ENCODE measurements around the gene DNHD1.
"Not testable (repeated sequence)": the region's sequence is repeated elsewhere in the genome, so short reads cannot be mapped to it uniquely, and the experiment has no call there.

The DNHD1 gene

DNA sequence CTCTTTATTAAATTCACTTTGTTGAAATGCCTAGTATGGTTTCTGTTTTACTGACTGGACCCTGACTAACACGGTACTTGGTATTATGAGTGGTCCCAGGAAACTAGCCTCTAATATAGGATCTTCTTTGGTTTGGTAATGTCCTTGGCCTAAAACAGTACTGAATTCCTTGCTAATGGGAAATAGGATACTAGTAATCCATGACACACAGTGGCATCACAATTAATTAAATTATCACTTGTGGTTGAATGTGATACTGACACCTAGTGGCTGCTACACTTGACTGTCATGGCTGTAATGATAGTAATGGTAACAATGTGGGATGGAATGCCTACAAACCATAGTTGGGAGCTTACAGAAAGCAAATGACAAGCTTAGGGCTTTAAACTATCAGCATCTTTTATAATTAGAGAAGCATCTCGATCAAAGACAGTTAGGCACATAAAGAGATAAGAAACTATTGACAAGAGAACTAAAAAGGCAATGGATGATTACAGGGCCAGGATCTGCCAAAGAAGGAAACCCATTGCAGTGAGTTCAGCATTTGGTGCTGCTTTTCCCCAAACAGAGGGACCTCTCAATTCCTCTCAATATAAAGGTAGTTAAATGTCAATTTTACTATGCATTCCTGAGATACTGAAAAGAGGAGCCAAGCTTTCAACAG, 8.6 kb downstream of the DNHD1 start:
- no peak overlapping the region for H3K4me3 ChIP-seq (ENCODE audit: low read depth, low read length)
- CTCF ChIA-PET, result interaction anchor here (0.6 to 6.4 kb wide), 41 partner anchors 8 to 200 kb away, joined by 3 to 84 read pairs (median 5); partner anchors contain the start of genes ARFIP2, DNHD1, MRPL17 and TAF10
- POLR2A ChIA-PET, result interaction anchor here (0.6 to 0.7 kb wide), 2 partner anchors 127 to 271 kb away, joined by 3 read pairs; partner anchors contain the start of gene FHIP1B
- peak; percentile 36 for DNase-seq (ENCODE audit: low read depth, low spot score)
- TF ChIP-seq, protein P1, sequence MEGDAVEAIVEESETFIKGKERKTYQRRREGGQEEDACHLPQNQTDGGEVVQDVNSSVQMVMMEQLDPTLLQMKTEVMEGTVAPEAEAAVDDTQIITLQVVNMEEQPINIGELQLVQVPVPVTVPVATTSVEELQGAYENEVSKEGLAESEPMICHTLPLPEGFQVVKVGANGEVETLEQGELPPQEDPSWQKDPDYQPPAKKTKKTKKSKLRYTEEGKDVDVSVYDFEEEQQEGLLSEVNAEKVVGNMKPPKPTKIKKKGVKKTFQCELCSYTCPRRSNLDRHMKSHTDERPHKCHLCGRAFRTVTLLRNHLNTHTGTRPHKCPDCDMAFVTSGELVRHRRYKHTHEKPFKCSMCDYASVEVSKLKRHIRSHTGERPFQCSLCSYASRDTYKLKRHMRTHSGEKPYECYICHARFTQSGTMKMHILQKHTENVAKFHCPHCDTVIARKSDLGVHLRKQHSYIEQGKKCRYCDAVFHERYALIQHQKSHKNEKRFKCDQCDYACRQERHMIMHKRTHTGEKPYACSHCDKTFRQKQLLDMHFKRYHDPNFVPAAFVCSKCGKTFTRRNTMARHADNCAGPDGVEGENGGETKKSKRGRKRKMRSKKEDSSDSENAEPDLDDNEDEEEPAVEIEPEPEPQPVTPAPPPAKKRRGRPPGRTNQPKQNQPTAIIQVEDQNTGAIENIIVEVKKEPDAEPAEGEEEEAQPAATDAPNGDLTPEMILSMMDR (IDR thresholded peaks at IDR 0.05; ENCODE audit: insufficient read depth, low read length, missing control alignments), result peak; percentile 46

DNA sequence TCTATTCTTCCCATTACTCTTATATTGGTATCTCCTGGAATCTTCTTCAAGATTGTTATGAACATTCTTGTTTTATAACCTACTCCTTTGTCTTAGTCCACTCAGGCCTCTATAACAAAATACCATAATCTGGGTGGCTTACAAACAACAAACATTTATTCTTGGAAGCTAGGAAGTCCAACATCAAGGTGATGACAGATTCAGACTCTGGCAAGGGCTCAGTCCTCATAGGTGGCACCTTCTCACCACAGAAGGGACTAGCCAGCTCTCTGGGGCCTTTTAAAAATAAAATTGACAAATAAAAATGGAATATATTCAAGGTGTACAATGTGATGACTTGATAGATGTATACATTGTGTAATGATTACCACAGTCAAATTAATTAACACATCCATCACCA, 19.8 kb downstream of the DNHD1 start:
- ChIA-PET CTCF (no interaction called here), POLR2A (no interaction called here)
- no peak overlapping the region for H3K4me3 ChIP-seq (ENCODE audit: low read depth, low read length)
- DNase-seq (ENCODE audit: low read depth, low spot score), result no peak
- TF ChIP-seq, protein P1 (IDR thresholded peaks at IDR 0.05; ENCODE audit: insufficient read depth, low read length, missing control alignments), result no peak

DNA sequence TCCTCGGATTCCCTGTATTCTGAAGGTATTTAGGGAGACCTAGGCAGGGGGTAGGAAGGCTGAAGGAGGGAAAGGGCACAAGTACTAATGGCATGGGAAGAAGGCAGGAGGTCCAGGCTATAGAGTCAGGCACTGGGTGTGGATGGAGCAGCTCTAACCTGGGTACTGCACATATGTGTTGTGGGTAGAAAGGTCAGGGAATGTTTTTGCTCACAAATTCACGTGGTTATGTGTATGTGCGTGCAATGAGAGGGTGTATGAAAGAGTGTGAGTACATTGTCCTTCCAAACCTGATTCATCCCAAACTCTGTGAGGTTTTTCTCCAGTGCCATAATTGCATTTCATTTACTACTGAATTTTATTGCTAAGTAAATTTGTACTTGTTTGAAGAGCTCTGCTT, 23.2 kb downstream of the DNHD1 start:
- ChIA-PET POLR2A (no interaction called here), CTCF (interaction anchor here (0.8 to 3.5 kb wide), 7 partner anchors 11 to 186 kb away, joined by 3 to 22 read pairs (median 4); partner anchors contain the start of gene MRPL17)
- TF ChIP-seq, protein P1 (IDR thresholded peaks at IDR 0.05; ENCODE audit: insufficient read depth, low read length, missing control alignments), result no peak
- DNase-seq (ENCODE audit: low read depth, low spot score), result no peak
- H3K4me3 ChIP-seq (ENCODE audit: low read depth, low read length), result no peak overlapping the region

GRCh38 chr11:6521946-6522345, 24.9 kb downstream of the DNHD1 start:
- CTCF ChIA-PET, result interaction anchor here (1.2 to 3.1 kb wide), 3 partner anchors 9 to 184 kb away, joined by 3 to 10 read pairs (median 7); no protein-coding TSS in a partner anchor
- POLR2A ChIA-PET; DNase-seq (ENCODE audit: low read depth, low spot score); H3K4me3 ChIP-seq (ENCODE audit: low read depth, low read length): not testable (repeated sequence)

- CTCF ChIA-PET, result interaction anchor here (1.0 to 3.1 kb wide), 7 partner anchors 8 to 182 kb away, joined by 3 to 10 read pairs (median 5); no protein-coding TSS in a partner anchor
- POLR2A ChIA-PET, result no interaction called here
- TF ChIP-seq, protein P1 (IDR thresholded peaks at IDR 0.05; ENCODE audit: insufficient read depth, low read length, missing control alignments), result no peak
- no peak for DNase-seq (ENCODE audit: low read depth, low spot score)
- H3K4me3 ChIP-seq (ENCODE audit: low read depth, low read length), result no peak overlapping the region
These were observed 26.2 kb downstream of the DNHD1 start for GRCh38 chr11:6523253-6523652.

GRCh38 chr11:6526411-6527135, 29.5 kb downstream of the DNHD1 start:
- DNase-seq (ENCODE audit: low read depth, low spot score), result no peak
- POLR2A ChIA-PET, result no interaction called here
- TF ChIP-seq, protein P1 (IDR thresholded peaks at IDR 0.05; ENCODE audit: insufficient read depth, low read length, missing control alignments), result no peak
- no peak overlapping the region for H3K4me3 ChIP-seq (ENCODE audit: low read depth, low read length)
- CTCF ChIA-PET, result interaction anchor here (0.7 to 1.4 kb wide), 7 partner anchors 9 to 180 kb away, joined by 3 to 6 read pairs (median 3); partner anchors contain the start of gene TPP1

All from AG04449 (cell line).